RWPE1 (cell line): ENCODE data around the gene NCAM1.

ENCODE experiments used
- CTCF ChIA-PET: fragments of 350-600 bp; sonication (Branson Sonifier 250); formaldehyde crosslinking; extraction: SDS; loops from one replicate; lab custom pipeline; 2021; lab: Yijun Ruan, JAX
- POLR2A ChIA-PET: fragments of 400-600 bp; formaldehyde crosslinking; extraction: SDS; loops from one replicate; lab custom pipeline; 2020; ENCODE audit warnings: antibody characterized with exemption; ENCODE audit not compliant: low non-redundant PET; lab: Yijun Ruan, JAX
- DNase-seq: peaks from one replicate; pipeline ENCODE4 v3.0.0; 2012; ENCODE audit warnings: low spot score
- H3K27ac ChIP-seq: fragments of 450-650 bp; 2 replicates; pipeline ENCODE4 v1.5.1; 2017
- TF ChIP-seq, protein P1 (sequence below): fragments of 450-650 bp; conservative IDR thresholded peaks from 2 replicates; pipeline ENCODE4 v1.5.1; 2017; ENCODE audit warnings: low read depth, mild to moderate bottlenecking

The NCAM1 gene

GRCh38 chr11:113279591-113279990 lies 318.4 kb downstream of the NCAM1 start:
- DNase-seq, result no peak
- H3K27ac ChIP-seq, result no peak overlapping the region
- ChIA-PET POLR2A (no interaction called here), CTCF (interaction anchor here (0.5 to 0.6 kb wide), 2 partner anchors 84 to 1000 kb away, joined by 4 to 7 read pairs; no protein-coding TSS in a partner anchor)
- TF ChIP-seq, protein P1, sequence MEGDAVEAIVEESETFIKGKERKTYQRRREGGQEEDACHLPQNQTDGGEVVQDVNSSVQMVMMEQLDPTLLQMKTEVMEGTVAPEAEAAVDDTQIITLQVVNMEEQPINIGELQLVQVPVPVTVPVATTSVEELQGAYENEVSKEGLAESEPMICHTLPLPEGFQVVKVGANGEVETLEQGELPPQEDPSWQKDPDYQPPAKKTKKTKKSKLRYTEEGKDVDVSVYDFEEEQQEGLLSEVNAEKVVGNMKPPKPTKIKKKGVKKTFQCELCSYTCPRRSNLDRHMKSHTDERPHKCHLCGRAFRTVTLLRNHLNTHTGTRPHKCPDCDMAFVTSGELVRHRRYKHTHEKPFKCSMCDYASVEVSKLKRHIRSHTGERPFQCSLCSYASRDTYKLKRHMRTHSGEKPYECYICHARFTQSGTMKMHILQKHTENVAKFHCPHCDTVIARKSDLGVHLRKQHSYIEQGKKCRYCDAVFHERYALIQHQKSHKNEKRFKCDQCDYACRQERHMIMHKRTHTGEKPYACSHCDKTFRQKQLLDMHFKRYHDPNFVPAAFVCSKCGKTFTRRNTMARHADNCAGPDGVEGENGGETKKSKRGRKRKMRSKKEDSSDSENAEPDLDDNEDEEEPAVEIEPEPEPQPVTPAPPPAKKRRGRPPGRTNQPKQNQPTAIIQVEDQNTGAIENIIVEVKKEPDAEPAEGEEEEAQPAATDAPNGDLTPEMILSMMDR, result no peak

DNA sequence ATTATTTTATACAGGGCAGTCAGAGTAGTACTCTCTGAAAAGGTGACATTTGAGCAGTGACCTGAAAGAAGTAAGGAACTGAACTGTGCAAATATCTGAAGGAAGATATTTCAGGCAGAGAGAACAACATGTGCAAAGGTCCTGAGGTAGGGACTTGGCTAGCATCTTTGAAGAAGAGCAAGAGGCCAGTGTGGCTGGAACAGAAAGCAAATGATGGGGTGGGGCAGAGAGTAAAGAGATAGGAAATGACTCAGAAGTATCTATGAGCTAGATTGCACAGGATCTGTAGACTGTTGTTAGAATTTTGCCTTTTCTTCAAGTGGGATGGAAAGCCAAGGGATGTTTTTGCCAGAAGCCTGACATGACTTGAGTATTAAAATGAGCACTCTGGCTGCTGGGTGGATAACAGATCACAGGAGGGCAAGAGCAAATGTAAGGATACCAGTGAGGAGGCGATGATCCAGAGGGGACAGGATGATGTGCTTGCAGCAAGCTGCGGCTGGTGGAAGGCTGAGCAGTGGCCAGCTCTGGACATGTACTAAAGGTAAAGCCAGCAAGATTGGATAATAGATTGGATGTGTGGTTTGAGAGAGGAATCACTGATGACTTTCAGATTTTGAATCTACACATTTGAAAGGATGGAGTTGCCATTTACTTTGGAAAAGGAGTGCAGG lies 320.0 kb downstream of the NCAM1 start:
- TF ChIP-seq, protein P1, result no peak
- H3K27ac ChIP-seq, result no peak overlapping the region
- POLR2A ChIA-PET, result no interaction called here
- DNase-seq, result no peak
- CTCF ChIA-PET, result interaction anchor here (0.6 to 0.9 kb wide), 2 partner anchors 196 to 693 kb away, joined by 3 read pairs; no protein-coding TSS in a partner anchor

DNA sequence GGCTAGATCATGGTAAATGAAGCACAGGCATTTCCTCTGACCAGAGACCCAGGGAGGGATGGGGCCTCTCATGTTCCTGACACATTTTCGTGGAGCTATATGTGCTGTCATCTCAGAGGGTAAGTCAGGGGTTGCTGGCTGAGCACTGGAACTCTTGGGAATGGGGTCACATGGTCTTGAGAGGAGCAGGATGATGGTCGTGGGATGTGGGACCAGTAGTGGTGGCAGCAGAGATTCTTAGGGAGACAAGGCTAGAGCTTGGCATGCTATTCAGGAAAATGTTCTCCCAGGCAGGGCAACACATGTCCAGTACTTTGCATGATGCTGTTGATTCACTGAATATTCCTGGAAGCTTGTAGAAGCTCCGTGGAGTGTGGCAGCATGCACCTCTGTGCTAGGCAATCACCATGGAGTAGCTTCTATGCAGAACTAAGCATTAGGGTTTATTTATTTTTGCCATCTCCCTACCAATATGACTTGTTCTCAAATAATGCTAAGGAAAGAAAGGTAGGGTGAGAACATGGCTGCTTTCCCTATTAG lies 321.7 kb downstream of the NCAM1 start:
- H3K27ac ChIP-seq, result no peak overlapping the region
- TF ChIP-seq, protein P1, result no peak
- POLR2A ChIA-PET, result no interaction called here
- no peak for DNase-seq
- CTCF ChIA-PET, result interaction anchor here (0.6 to 1.0 kb wide), 3 partner anchors 249 to 1586 kb away, joined by 3 to 4 read pairs (median 4); no protein-coding TSS in a partner anchor

GRCh38 chr11:113283881-113284280 lies 322.7 kb downstream of the NCAM1 start:
- no peak overlapping the region for H3K27ac ChIP-seq
- DNase-seq, result no peak
- TF ChIP-seq, protein P1, result no peak
- ChIA-PET POLR2A (no interaction called here), CTCF (interaction anchor here (0.7 kb wide), 1 partner anchor 1585 kb away, joined by 4 read pairs; no protein-coding TSS in a partner anchor)

GRCh38 chr11:113286009-113286408 lies 324.8 kb downstream of the NCAM1 start:
- TF ChIP-seq, protein P1, result no peak
- CTCF ChIA-PET, result no interaction called here
- DNase-seq, result no peak
- no peak overlapping the region for H3K27ac ChIP-seq
- POLR2A ChIA-PET, result no interaction called here

- CTCF ChIA-PET, result interaction anchor here (0.7 kb wide), 1 partner anchor 885 kb away, joined by 3 read pairs; no protein-coding TSS in a partner anchor
- TF ChIP-seq, protein P1, result no peak
- no peak overlapping the region for H3K27ac ChIP-seq
- POLR2A ChIA-PET, result no interaction called here
- DNase-seq, result no peak
Measured at GRCh38 chr11:113286509-113287497, 325.6 kb downstream of the NCAM1 start.
